ENCODE results near the gene FAM32A.

Gene FAM32A

GRCh38 chr19:16226184-16226591 is 41.0 kb downstream of the FAM32A start:
- no peak for DNase-seq

GRCh38 chr19:16226878-16227836 is 41.9 kb downstream of the FAM32A start:
- no peak for DNase-seq

DNA sequence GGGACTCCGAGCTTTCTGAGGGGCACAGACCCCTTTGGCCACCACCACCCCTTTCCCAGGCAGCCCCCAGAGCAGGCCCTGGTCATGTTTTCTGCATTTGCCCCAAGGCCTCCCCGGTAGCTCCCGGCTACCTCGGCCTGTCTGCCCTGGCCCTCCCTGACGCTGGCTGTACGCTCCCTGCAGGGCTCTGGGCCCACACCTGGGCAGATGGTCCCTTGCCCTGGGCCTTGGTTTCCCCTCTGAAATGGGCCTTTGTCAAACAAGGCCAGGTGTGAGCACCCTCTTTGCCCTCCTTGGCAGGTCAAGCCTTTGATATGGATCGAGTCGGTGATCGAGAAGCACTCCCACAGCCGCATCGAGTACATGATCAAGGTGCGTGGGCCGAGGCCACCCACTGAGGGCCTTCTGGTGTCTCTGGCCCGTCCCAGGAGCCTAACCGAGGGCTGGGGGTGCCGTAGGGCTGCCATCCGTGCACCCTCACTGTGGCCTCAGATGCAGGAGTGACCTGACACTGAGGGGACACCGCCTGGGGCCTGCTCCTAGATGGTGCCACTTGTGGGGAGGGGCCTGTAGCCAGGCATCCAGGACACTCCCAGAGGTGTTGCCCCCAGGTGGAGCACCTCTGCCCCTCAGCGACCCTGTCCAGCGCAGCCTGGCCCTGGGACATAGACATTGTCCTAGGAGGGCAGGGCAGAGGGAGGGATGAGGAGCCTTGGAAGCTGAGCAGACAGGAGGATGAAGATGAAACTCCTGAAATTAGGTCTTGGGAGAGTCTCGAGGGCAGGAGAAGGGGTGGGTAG is 42.8 kb downstream of the FAM32A start:
- no peak for DNase-seq

- DNase-seq = no peak
Measured at GRCh38 chr19:16228637-16229321, 43.6 kb downstream of the FAM32A start.

GRCh38 chr19:16229322-16229641 is 44.1 kb downstream of the FAM32A start:
- no peak for DNase-seq

GRCh38 chr19:16232127-16232526 is 46.9 kb downstream of the FAM32A start:
- no peak for DNase-seq

DNA sequence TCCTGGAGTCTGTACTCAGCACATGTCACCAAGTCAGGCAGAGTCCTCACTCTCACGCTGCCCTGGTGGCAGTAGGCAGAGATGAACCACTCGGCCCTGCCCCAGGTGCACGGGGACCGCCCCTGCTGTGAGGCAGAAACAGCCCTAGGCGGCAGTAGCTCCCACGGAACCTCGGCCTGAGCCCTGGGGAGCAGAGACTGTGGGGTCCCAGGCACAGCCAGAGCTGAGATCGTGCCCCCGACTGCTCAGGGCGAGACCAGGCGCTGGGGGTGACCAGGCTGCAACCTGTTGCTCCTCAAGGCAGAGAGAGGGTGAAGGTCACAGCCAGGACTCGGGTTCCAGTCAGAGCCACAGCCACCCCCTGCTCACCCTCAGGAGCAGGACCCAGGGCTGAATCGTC is 47.4 kb downstream of the FAM32A start:
- DNase-seq = no peak

- no peak for DNase-seq
Measured at GRCh38 chr19:16233081-16233776, 48.0 kb downstream of the FAM32A start.

DNA sequence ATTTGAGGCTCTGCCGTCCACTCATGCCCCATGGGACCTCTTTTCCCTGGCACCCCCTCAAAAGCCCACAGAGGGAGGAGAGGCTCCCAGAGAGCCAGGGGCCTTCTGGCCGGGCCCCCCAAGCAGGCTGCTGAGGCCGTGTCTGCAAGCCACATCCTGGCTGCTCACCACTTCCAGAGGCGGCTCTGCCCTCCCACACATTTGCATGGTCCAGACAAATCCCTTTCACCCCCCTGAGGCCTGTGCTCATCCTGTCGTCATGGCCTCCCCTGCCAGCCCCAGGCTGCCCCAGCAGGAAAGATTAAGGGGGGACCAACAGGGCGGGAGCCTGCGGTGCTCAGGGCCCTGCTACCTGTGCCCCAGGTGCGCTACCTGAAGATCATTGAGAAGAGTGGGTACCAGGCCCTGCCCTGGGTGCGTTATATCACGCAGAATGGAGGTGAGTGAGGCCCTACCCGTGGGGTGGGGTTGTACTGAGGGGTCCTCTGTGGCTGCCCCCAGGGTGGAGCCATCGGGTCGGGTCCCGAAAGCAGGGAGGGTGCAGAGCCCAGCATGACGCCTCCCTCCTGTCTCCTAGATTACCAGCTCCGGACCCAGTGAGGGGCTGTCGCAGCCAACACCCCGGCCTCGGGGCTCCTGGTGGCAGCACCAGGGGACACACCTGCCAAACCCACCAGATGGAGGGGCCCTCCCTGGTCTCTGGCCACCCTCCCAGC is 48.8 kb downstream of the FAM32A start:
- DNase-seq = no peak

- no peak for DNase-seq
Measured at GRCh38 chr19:16234552-16235445, 49.6 kb downstream of the FAM32A start.

GRCh38 chr19:16235811-16236652 is 50.8 kb downstream of the FAM32A start:
- DNase-seq = no peak

Data from NCI-H146 (cell line).